Endothelial cell of umbilical vein (primary cell): ENCODE data around the gene ITPR1. TPM values are rescaled to one million over a fixed set of nuclear protein-coding genes. Genes with fewer than 3 reads are reported as not detected.

Experiments used
- BruUV-seq: library from RNA; stranded (reverse); fragments of 400-500 nt; replicated peaks from 2 replicates; lab custom pipeline; 2021; lab: Mats Ljungman, UMichigan
- CTCF ChIA-PET: fragments of 300-600, 350-600 bp; sonication (Branson Sonifier 250); formaldehyde crosslinking; loops from one replicate; lab custom pipeline; 2021; ENCODE audit warnings: antibody characterized with exemption, inconsistent platforms; lab: Charles Lee
- POLR2A ChIA-PET: fragments of 300-600, 350-600 bp; sonication (Branson Sonifier 250); formaldehyde crosslinking; loops from one replicate; lab custom pipeline; 2021; ENCODE audit warnings: antibody characterized with exemption, inconsistent platforms; lab: Charles Lee
- DNase-seq: peaks from one replicate; pipeline ENCODE4 v3.0.0-alpha.2; 2011; ENCODE audit warnings: low read depth, low spot score
- FAIRE-seq: peaks from 2 replicates; lab custom pipeline; 2011; peaks lifted over from hg19 to GRCh38; lab: Jason Lieb, UNC
- H2AFZ ChIP-seq: 2 replicates; pipeline ENCODE4 v1.6.0; 2012; ENCODE audit warnings: low read depth, low read length, control low read depth, inconsistent platforms
- H3K27ac ChIP-seq: 2 replicates; pipeline ENCODE4 v1.5.1; 2011; ENCODE audit warnings: low read depth, mild to moderate bottlenecking, control low read depth, low read length, moderate library complexity; ENCODE audit not compliant: insufficient read depth
- H3K27me3 ChIP-seq, 2 experiments: 2 replicates each; pipeline versions ENCODE4 v1.6.0 to v1.6.1; 2011; ENCODE audit warnings: low read length in 2 of 2, mixed read lengths in 1 of 2; ENCODE audit not compliant: control insufficient read depth in 2 of 2, insufficient read depth in 2 of 2
- H3K36me3 ChIP-seq, 2 experiments: 2 replicates in 1 of 2; 3 replicates in 1 of 2; pipeline ENCODE4 v1.5.1; 2011; ENCODE audit warnings: low read length in 2 of 2, mild to moderate bottlenecking in 1 of 2, moderate library complexity in 1 of 2; ENCODE audit not compliant: control insufficient read depth in 2 of 2, insufficient read depth in 2 of 2; ENCODE audit errors: extremely low read depth in 1 of 2
- H3K4me1 ChIP-seq: 3 replicates; pipeline ENCODE4 v1.5.1; 2011; ENCODE audit warnings: mild to moderate bottlenecking, low read length; ENCODE audit not compliant: control insufficient read depth, insufficient read depth; ENCODE audit errors: extremely low read depth
- H3K4me2 ChIP-seq: 2 replicates; pipeline ENCODE4 v1.6.1; 2011; ENCODE audit warnings: low read length, control low read depth, mixed read lengths; ENCODE audit not compliant: insufficient read depth
- H3K4me3 ChIP-seq, 3 experiments: fragments of 200-600 bp in 1 of 3; sonication (generic), shearing (Covaris generic) in 1 of 3; replicated peaks in 1 of 3; 2 replicates each; pipeline ENCODE4 v1.5.1; 2011 to 2016; ENCODE audit warnings: control low read depth in 3 of 3, low read length in 3 of 3, mild to moderate bottlenecking in 2 of 3, inconsistent platforms in 1 of 3, low read depth in 1 of 3, moderate library complexity in 1 of 3; ENCODE audit not compliant: insufficient read depth in 1 of 3
- H3K79me2 ChIP-seq: 2 replicates; pipeline ENCODE4 v1.6.0; 2012; ENCODE audit warnings: low read length, inconsistent platforms; ENCODE audit not compliant: control insufficient read depth, insufficient read depth
- H3K9ac ChIP-seq: replicated peaks from 2 replicates; pipeline ENCODE3; 2011; ENCODE audit warnings: low read length, control low read depth; ENCODE audit not compliant: insufficient read depth; ENCODE audit errors: extremely low read depth
- H3K9me1 ChIP-seq: replicated peaks from 3 replicates; pipeline ENCODE4 v1.6.0; 2011; ENCODE audit warnings: mild to moderate bottlenecking, low read length; ENCODE audit not compliant: control insufficient read depth, insufficient read depth; ENCODE audit errors: extremely low read depth
- H3K9me3 ChIP-seq: replicated peaks from 2 replicates; pipeline ENCODE4 v1.5.1; 2012; ENCODE audit warnings: low read length, inconsistent platforms; ENCODE audit not compliant: control insufficient read depth, insufficient read depth
- H4K20me1 ChIP-seq: replicated peaks from 2 replicates; pipeline ENCODE3; 2011; ENCODE audit warnings: mild to moderate bottlenecking, low read length; ENCODE audit not compliant: control insufficient read depth, insufficient read depth; ENCODE audit errors: extremely low read depth
- CTCF ChIP-seq, 2 donors: IDR thresholded peaks; 1 replicate in 1 of 2; 2 replicates in 1 of 2; pipeline ENCODE4 v1.5.1; 2011; ENCODE audit warnings: low read length in 2 of 2, mild to moderate bottlenecking in 2 of 2, moderate library complexity in 2 of 2, control low read depth in 1 of 2, inconsistent platforms in 1 of 2, low read depth in 1 of 2; ENCODE audit not compliant: insufficient read depth in 1 of 2; ENCODE audit errors: extremely low read depth in 1 of 2
- EZH2 ChIP-seq: IDR thresholded peaks from 2 replicates; pipeline ENCODE4 v1.6.1; 2012; ENCODE audit warnings: borderline replicate concordance, low read depth, mild to moderate bottlenecking, moderate library complexity, low read length, inconsistent platforms; ENCODE audit not compliant: severe bottlenecking
- FOS ChIP-seq: IDR thresholded peaks from 2 replicates; pipeline ENCODE4 v1.6.1; 2011; ENCODE audit warnings: mild to moderate bottlenecking, low read length, moderate library complexity, borderline replicate concordance; ENCODE audit not compliant: insufficient read depth
- GATA2 ChIP-seq: IDR thresholded peaks from 2 replicates; pipeline ENCODE4 v1.7.0; 2011; ENCODE audit warnings: low read depth, mild to moderate bottlenecking, moderate library complexity, mixed read lengths, low read length; ENCODE audit not compliant: insufficient read length, insufficient read depth
- JUN ChIP-seq: IDR thresholded peaks from 2 replicates; pipeline ENCODE4 v1.6.1; 2011; ENCODE audit warnings: borderline replicate concordance, low read depth; ENCODE audit not compliant: insufficient read length, insufficient read depth
- MAX ChIP-seq: IDR thresholded peaks from 2 replicates; pipeline ENCODE4 v1.6.1; 2011; ENCODE audit not compliant: insufficient read depth, insufficient read length
- MYC ChIP-seq: IDR thresholded peaks from one replicate; pipeline ENCODE4 v1.6.1; 2011; ENCODE audit warnings: mild to moderate bottlenecking, low read depth, low read length
- POLR2A ChIP-seq: IDR thresholded peaks from 2 replicates; pipeline ENCODE4 v1.6.1; 2012; ENCODE audit warnings: low read depth, mild to moderate bottlenecking, control low read depth, low read length
- POLR2AphosphoS5 ChIP-seq: IDR thresholded peaks from 2 replicates; pipeline ENCODE4 v1.6.1; 2012; ENCODE audit warnings: low read depth, mild to moderate bottlenecking, control low read depth, low read length, moderate library complexity; ENCODE audit not compliant: insufficient read depth
- dilution Hi-C: fragments of 300-500 bp; cut with MboI; formaldehyde crosslinking; loops from one replicate; pipeline ENCODE4 v1.15.0; 2019; ENCODE audit warnings: low sequenced_read_pairs; ENCODE audit not compliant: extremely low pct_ligation_motif_present
- intact Hi-C: fragments of 100-400 bp; cut with micrococcal nuclease; formaldehyde crosslinking; loops from one replicate; pipeline ENCODE4 v1.10.0; 2022
- polyA plus RNA-seq, 4 experiments: library from polyadenylated mRNA; depleted of rRNA in 3 of 4; stranded (reverse) in 3 of 4; unstranded in 1 of 4; fragments of >200 nt; gene quantifications; 2 replicates each; pipeline versions ENCODE4 v1.2.1 to v1.2.3, GENCODE V29; 2011 to 2012; ENCODE audit warnings: missing spikeins in 1 of 4
- total RNA-seq: library from RNA; stranded (reverse); gene quantifications from 2 replicates; pipeline ENCODE4 v1.2.3, GENCODE V29; 2021

ITPR1 gene
- total and polyA plus RNA-seq, 2 donors (not counting 3 experiments of a cell fraction or from before 2014, with no cell fraction given) = 5.1 to 16.1 TPM

- Histone ChIP-seq H3K4me2 (no peak overlapping the region), H3K9me3 (no peaks in the 10 kb centered on the region), H4K20me1 (no peaks in the 10 kb centered on the region), H3K27ac (no peak overlapping the region), H3K9me1 (no peaks in the 10 kb centered on the region), H3K4me3 (no peak overlapping the region), H3K79me2 (no peaks in the 10 kb centered on the region), H3K27me3 (no peaks in the 10 kb centered on the region), H2AFZ (no peak overlapping the region), H3K9ac (no peak overlapping the region), H3K4me1 (no peaks in the 10 kb centered on the region), H3K36me3 (no peaks in the 10 kb centered on the region)
- POLR2A ChIA-PET = no interaction called here
- no TSS peak for BruUV-seq
- intact Hi-C loops (no loop called here), dilution Hi-C loops (no loop called here)
- CTCF ChIA-PET = interaction anchor here (1.1 to 2.3 kb wide), 3 partner anchors 12 to 139 kb away, joined by 3 to 7 read pairs (median 5); no protein-coding TSS in a partner anchor
- TF ChIP-seq POLR2A = no peak
- no peak for TF ChIP-seq GATA2
- no peak for TF ChIP-seq POLR2AphosphoS5
- no peak for TF ChIP-seq FOS
- no peak for TF ChIP-seq EZH2
- TF ChIP-seq MYC = no peak
- no peak for TF ChIP-seq MAX
- TF ChIP-seq JUN = no peak
- TF ChIP-seq CTCF (IDR thresholded peaks at IDR 0.05; ENCODE audit: extremely low read depth in 1 of 2, insufficient read depth in 1 of 2, low read depth in 1 of 2, low read length in 2 of 2) = no peak
- no peak for DNase-seq
- no peak for FAIRE-seq
These were observed 348.1 kb downstream of the ITPR1 start for GRCh38 chr3:4841225-4841624.
